ENCODE results near the gene CRMP1. TPM values are rescaled to one million over a fixed set of nuclear protein-coding genes. Genes with fewer than 3 reads are reported as not detected.

CRMP1 gene
- total and polyA plus RNA-seq, 2 of the 8 experiments (the other 6 are each of a cell fraction or from before 2014, with no cell fraction given): 120 to 131 TPM

DNA sequence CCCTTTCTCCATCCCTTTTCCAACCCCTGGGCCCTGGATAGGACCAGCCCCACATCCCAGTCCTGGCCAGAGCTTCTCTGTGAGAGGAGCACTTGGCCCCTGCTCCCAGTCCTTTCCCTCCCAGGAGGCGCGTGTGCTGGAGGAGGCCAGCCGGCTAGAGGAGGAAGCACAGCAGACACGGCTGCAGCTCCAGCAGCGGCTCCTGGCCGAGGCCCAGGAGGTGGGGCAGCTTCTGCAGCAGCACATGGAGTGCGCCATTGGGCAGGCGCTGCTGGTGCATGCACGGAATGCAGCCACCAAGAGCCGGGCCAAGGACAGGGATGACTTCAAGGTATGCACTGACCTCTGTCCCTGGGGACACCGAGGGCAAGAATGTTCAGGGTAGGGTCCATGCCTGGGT is 94.4 kb downstream of the CRMP1 start:
- no peak overlapping the region for H2BK12ac ChIP-seq (ENCODE audit: low read depth, low read length)
- no peak overlapping the region for H4K8ac ChIP-seq (ENCODE audit: extremely low read depth, insufficient read depth, low read length)
- no peak overlapping the region for H3K4ac ChIP-seq (replicated peaks; ENCODE audit: insufficient read length, low read depth, low read length)
- no peak overlapping the region for H3K9ac ChIP-seq (replicated peaks in 1 of 4; ENCODE audit: extremely low read depth in 1 of 4, low read depth in 3 of 4, low read length in 3 of 4)
- H4K20me1 ChIP-seq (replicated peaks in 1 of 2; ENCODE audit: control insufficient read depth in 1 of 2, insufficient read depth in 2 of 2, low read length in 2 of 2): peaks cover 0 to 4% of the 10 kb centered on the region in 2 experiments
- H3K23ac ChIP-seq (ENCODE audit: insufficient read length): no peak overlapping the region
- H3K23me2 ChIP-seq (ENCODE audit: low read depth, low read length): no peaks in the 10 kb centered on the region
- no peak overlapping the region for H2BK20ac ChIP-seq (ENCODE audit: low read length)
- no peak overlapping the region for H3K14ac ChIP-seq (ENCODE audit: insufficient read length)
- no peak overlapping the region for H2AK5ac ChIP-seq (ENCODE audit: low read depth, low read length)
- no peaks in the 10 kb centered on the region for H3K4me1 ChIP-seq (replicated peaks in 1 of 4; ENCODE audit: control insufficient read depth in 3 of 4, insufficient read depth in 4 of 4, low read length in 3 of 4)
- no peak overlapping the region for H3K4me2 ChIP-seq (ENCODE audit: insufficient read depth in 1 of 2, low read depth in 2 of 2, low read length in 2 of 2)
- H2BK5ac ChIP-seq (ENCODE audit: low read depth, low read length): no peak overlapping the region
- no peak for FAIRE-seq
- H3K79me2 ChIP-seq (ENCODE audit: control insufficient read depth in 1 of 2, insufficient read depth in 2 of 2, low read length in 2 of 2): no peaks in the 10 kb centered on the region
- H3K36me3 ChIP-seq (ENCODE audit: control insufficient read depth in 2 of 4, insufficient read depth in 4 of 4, low read length in 3 of 4): peaks cover 0 to 3% (median 2%) of the 10 kb centered on the region in 4 experiments; a peak in 3 of 8 replicates
- H3K18ac ChIP-seq (ENCODE audit: extremely low read depth, low read length): no peak overlapping the region
- ChIA-PET POLR2A (ENCODE audit: partially characterized antibody) (no interaction called here), CTCF (ENCODE audit: partially characterized antibody) (interaction anchor here (0.6 to 1.2 kb wide), 6 partner anchors 14 to 1390 kb away, joined by 3 to 4 read pairs (median 3); no protein-coding TSS in a partner anchor)
- H3K79me1 ChIP-seq (ENCODE audit: low read depth, low read length): no peaks in the 10 kb centered on the region
- H4K5ac ChIP-seq (ENCODE audit: insufficient read length, low read depth, low read length): no peak overlapping the region
- no peak for DNase-seq (ENCODE audit: low read depth in 1 of 2, low spot score in 2 of 2)
- no peak overlapping the region for H2AFZ ChIP-seq (ENCODE audit: low read length)
- H3K56ac ChIP-seq (replicated peaks; ENCODE audit: insufficient read length, low read depth, low read length): no peak overlapping the region
- H3K27me3 ChIP-seq (replicated peaks in 1 of 4; ENCODE audit: control insufficient read depth in 3 of 4, extremely low read depth in 1 of 4, insufficient read depth in 3 of 4, low read length in 3 of 4): no peaks in the 10 kb centered on the region
- no peaks in the 10 kb centered on the region; a peak in 1 of 4 replicates for H3K9me3 ChIP-seq (ENCODE audit: insufficient read depth in 2 of 2, low read depth in 1 of 2, low read length in 1 of 2)
- H2BK120ac ChIP-seq (replicated peaks; ENCODE audit: low read depth, low read length): no peak overlapping the region
- no peak overlapping the region for H4K91ac ChIP-seq (replicated peaks; ENCODE audit: insufficient read length, low read length)
- no peak overlapping the region for H2BK15ac ChIP-seq (ENCODE audit: low read length)
- H3K27ac ChIP-seq (ENCODE audit: low read depth, low read length): no peak overlapping the region
- 97% methylated on average over 7 of the region's 11 CpGs; no CpG with 5 or more reads in 1 of the 2 experiments for WGBS, 2 experiments (ENCODE audit: extremely low coverage in 1 of 2, insufficient coverage in 1 of 2, insufficient read length in 1 of 2, insufficient replicate concordance in 2 of 2, low coverage in 1 of 2, low lambda C conversion rate in 2 of 2, missing lambda C conversion rate in 1 of 2)
- H3K4me3 ChIP-seq (ENCODE audit: extremely low read depth in 1 of 4, insufficient read depth in 2 of 4, low read depth in 3 of 4, low read length in 4 of 4): no peak overlapping the region
- TF ChIP-seq FOSL1 (IDR thresholded peaks at IDR 0.05; ENCODE audit: insufficient read depth, low read depth, low read length) (no peak), BACH1 (IDR thresholded peaks at IDR 0.05; ENCODE audit: low read length) (no peak), CHD2 (IDR thresholded peaks at IDR 0.05; ENCODE audit: low read length) (no peak), PHF8 (conservative IDR thresholded peaks at IDR 0.05; ENCODE audit: low read depth, low read length) (no peak), SIRT6 (IDR thresholded peaks at IDR 0.05; ENCODE audit: low read length) (no peak), HDAC6 (IDR thresholded peaks at IDR 0.05; ENCODE audit: low read depth, low read length) (no peak), TCF12 (IDR thresholded peaks at IDR 0.05; ENCODE audit: low read depth, low read length) (no peak), TEAD4 (IDR thresholded peaks at IDR 0.05; ENCODE audit: low read depth, low read length) (no peak)

Measured in H1 (cell line).